ENCODE results near the gene NIF3L1.

GRCh38 chr2:200878289-200878880 is 10.8 kb upstream of the NIF3L1 start:
- TF ChIP-seq CTCF (IDR thresholded peaks at IDR 0.05 in 4 of 5, conservative IDR thresholded peaks at IDR 0.05 in 1 of 5) (no peak), POLR2A (IDR thresholded peaks at IDR 0.05) (no peak)
